GM21737 (cell line): ENCODE results near the gene CDC42BPB.

Experiments used
- ATAC-seq: cut with Tn5 transposase; IDR thresholded peaks from one replicate; pipeline ENCODE4 v1.9.1; 2021; ENCODE audit warnings: mild to moderate bottlenecking, moderate library complexity; ENCODE audit not compliant: unreplicated experiment

Gene CDC42BPB, protein sequence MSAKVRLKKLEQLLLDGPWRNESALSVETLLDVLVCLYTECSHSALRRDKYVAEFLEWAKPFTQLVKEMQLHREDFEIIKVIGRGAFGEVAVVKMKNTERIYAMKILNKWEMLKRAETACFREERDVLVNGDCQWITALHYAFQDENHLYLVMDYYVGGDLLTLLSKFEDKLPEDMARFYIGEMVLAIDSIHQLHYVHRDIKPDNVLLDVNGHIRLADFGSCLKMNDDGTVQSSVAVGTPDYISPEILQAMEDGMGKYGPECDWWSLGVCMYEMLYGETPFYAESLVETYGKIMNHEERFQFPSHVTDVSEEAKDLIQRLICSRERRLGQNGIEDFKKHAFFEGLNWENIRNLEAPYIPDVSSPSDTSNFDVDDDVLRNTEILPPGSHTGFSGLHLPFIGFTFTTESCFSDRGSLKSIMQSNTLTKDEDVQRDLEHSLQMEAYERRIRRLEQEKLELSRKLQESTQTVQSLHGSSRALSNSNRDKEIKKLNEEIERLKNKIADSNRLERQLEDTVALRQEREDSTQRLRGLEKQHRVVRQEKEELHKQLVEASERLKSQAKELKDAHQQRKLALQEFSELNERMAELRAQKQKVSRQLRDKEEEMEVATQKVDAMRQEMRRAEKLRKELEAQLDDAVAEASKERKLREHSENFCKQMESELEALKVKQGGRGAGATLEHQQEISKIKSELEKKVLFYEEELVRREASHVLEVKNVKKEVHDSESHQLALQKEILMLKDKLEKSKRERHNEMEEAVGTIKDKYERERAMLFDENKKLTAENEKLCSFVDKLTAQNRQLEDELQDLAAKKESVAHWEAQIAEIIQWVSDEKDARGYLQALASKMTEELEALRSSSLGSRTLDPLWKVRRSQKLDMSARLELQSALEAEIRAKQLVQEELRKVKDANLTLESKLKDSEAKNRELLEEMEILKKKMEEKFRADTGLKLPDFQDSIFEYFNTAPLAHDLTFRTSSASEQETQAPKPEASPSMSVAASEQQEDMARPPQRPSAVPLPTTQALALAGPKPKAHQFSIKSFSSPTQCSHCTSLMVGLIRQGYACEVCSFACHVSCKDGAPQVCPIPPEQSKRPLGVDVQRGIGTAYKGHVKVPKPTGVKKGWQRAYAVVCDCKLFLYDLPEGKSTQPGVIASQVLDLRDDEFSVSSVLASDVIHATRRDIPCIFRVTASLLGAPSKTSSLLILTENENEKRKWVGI (N-terminal part only)

DNA sequence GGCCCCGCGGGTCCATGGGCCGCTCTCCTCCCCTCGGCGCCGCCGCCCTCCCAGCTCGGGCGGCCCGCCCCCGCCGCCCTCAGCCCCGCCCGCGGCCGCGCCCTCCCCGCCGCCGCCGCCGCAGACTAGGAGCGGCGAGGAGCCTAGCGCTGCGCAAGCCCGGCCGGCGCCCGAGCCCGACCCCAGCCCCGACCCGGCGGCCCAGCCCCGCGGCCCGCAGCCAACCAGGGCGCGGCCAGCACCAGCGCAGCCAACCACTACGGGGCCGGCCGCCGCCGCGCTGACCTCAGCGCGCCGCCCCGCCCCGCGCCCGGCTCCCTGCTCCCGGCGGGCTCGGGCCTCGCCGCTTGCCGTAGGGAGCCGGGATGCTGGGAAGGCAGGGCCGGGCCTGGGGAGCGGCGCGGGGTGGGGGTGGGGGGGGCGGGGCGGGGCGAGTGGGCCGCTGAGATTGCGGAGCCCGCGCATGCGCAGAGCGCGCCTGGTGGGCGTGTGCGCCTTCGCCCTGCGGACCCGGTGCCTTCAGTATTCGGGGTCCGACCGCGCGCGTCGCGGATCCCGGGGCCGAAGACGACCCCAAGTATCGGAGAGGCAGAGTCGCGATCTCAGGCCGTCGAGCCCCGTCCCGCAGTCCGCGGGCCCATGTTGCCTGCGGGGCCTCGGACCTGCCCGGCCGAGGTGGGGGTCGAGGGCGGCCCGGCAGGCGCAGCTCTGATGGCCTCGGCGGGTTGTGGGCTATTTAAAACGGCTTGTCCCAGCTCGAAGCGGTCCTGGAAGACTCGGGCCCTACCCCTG, at the start of gene CDC42BPB:
Gene CDC42BPB, minus strand, starts transcription at position 178 of the 792 bp plus-strand sequence. CDS start 376 bp downstream, outside the sequence.
- ATAC-seq = peak; percentile 76

DNA sequence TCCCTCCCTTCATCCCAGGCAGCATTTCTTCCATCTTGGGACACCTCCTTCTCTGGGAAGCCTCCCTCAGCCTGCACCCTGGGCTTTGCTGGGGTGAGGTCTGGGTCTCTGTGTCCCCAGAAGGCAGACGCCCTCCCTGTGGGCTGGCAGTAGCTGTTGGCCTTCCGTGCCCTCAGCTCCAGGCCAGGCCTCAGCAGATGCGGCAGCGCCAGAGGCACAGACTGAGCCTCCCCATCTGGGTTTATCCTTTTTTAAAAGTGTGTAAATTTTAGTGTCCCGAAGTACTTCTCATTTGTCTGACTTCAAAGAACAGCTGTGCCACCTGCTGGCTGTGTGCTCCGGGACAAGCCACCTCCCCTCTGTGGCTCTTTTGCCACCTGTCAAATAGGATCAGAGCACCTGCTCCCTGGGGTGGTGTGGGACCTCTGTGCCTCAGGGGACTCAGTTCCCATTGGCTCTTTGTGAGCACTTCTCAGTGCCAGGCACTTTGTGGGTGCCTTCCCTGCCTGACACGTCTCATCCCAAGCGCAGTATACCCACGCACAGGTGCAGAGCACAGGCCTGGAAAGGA, 48.3 kb upstream of the CDC42BPB start:
- ATAC-seq = no peak

DNA sequence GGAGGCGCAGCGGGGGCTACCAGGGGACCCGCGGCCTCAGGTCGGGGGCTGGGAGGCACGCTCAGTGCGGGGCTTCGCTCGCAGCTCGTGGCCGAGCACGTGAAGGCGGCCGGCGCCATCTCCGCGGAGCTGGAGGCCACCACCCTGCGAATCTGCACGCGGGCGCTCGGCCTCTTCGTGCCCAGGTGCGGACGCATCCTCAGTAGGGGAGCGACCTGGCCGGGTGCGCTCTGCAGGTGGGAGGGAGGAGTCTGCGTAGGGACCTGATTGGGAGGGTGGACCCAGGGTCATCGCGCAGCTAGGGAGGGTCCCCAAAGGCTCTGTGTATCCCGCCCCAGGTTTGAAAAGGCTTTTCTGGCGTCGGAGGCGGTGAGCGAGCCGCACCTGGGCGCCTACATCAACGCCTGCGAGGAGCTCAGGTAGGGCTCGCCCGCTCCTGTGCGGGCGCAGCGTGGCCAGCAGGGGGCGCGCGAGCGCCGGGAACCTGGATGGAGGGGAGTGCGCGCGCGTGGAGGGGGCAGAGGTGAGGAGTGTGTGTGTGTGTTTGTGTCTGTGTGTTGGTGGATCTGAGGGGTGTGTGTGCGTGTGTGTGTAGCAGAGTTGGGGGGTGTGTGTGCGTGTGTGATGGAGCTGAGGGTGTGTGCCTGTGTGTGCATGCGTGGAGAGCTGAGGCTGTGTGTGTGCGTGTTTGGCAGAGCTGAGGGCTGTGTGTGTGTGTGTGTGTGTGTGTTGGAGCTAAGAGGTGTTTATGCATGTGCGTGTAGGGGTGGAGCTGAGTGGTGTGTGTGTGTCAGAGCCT, 47.5 kb upstream of the CDC42BPB start:
- ATAC-seq = no peak

DNA sequence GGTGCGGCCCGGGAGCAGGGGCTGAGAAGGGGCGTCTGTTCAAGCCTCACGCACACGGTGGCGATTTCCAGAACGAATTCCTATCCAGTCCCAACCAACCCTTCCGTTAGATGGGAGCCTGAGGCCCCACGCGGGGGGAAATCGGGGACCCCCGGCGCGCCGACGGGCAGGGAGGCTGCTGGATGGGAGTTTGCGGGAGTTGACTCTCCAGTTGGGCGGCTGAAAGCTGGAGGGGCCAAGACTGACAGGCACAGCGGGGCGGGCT, 47.0 kb upstream of the CDC42BPB start:
- no peak for ATAC-seq

DNA sequence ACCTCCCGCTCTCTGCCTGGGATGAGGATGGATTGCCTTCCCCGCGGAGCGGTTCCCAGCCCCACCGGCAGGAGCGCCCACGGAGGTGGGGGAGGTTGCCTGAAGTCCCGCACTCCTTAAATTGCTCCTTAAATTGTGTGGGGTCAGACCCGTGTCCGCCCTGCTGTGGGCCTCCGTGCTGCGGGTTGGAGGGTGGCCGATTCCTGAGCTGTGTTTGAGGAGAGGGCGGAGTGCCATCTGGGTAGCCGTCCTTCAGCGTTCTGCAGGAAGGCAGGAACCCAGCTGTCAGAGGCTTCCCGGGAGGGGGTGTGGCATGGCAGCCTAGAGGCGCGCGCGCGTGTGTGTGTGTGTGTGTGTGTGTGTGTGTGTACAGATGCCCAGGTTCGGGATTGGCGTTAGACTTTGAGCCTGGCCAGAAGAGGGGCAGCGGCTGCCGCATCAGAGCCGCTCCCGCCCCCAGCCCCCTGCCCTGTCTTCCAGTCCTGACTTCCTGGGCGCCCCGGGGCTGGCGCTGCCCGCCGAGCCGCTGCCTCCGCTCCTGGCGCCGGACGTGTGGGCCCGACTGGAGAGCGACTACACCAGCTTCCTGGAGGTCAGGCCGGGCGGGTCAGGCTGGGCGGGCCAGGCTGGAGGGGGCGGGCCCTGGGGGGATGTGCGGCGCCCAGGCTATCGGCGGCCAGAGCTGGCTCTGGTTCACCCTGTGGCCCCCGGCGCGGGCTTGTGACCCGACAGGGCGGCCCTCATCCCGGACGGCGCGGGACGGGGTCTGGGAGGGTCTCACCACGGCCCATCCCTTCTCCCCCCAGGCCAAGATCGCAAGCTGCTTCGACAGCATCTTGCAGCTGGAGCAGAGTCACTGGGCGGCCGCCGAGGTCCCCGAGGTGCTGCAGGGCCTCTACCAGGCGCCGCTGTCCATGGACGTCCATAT, 46.4 kb upstream of the CDC42BPB start:
- no peak for ATAC-seq

DNA sequence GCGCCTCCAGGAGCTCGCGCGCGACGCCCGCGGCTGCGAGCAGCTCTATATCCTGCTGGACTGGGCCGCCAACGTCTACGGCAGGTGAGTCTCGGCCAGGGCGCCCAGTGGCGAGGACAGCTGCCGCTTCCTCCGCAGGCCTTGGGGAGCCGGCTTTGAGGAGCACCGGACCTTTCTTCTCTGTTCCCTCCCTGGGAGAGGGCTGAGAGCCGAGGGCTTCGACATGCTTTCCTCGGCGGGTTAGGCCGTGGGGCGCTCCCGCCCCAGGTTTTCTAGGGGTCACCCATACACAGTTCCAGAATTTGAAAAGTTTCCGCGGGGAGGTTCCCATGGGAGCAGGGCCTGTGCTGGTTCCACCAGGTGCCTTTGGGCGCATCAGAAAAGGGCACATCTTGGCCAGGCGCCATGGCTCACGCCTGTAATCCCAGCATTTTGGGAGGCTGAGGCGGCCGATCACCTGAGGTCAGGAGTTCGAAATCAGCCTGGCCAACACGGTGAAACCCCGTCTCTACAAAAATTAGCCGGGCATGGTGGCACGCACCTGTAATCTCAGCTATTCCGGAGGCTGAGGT, 45.4 kb upstream of the CDC42BPB start:
- no peak for ATAC-seq

DNA sequence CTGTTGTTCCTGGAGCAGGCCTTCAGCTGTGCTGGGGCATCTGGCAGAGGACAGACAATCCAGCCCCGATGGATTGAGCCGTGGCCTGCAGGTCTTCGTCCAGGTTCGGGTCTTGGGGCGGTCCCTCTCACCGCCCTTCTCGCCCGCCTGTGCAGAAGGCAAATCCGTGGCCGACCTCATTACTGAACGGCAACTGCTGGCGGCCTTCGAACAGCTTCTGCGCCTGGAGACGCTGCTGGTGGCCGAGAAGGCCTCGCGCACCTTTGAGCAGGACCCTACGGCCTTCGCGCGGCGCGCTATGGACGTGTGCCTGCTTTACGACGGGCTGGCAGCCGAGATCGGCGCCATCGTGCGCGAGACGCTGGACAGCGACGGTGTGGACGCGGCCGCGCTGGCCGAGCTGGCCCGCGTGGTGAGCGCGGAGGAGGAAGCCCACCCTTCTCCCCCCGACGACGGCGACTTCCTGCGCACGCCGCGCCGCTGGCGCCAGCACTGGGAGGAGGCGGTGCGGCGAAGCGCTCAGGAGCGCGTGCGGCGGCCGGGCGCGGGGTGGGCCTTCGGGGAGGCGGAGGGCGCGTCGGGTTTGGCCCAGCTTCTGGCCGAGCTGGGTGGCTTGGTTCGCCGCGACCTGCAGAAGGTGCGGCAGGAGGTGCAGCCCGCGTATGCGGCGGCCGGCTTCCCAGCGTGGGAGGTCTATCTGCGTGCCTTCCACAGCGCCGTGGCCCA, 44.8 kb upstream of the CDC42BPB start:
- no peak for ATAC-seq

DNA sequence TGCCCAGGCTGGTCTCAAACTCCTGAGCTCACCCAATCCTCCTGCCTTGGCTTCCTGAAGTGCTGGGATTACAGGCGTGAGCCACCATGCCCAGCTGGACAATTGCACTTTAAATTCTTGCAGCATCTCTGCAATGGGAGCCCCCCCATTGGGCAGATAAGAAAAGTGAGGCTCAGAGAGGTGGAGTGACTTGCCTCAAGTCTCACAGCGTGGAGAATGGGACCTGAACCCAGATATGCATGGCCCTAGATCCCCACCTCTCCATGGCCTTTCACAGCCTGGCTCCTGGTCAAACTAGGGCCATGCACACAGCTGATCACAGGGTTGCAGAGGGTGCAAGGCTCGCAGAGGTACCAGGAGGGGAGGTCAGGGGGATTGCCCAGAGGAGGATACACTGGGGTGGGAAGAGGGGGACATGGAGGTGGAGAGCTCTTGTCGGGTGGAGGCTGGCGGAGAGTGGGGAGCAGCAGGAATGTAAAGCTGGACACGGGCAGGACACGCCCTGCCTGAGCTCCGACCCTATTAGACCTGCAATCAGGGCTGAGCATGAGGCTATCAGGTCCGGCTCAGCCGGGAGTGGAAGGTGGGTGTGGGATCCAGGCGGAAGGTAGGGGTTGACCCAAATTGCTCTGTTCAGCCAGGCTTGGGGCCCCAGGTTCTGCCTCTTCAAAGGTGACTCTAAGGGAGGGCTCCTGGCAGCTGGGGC, 44.1 kb upstream of the CDC42BPB start:
- ATAC-seq = no peak

DNA sequence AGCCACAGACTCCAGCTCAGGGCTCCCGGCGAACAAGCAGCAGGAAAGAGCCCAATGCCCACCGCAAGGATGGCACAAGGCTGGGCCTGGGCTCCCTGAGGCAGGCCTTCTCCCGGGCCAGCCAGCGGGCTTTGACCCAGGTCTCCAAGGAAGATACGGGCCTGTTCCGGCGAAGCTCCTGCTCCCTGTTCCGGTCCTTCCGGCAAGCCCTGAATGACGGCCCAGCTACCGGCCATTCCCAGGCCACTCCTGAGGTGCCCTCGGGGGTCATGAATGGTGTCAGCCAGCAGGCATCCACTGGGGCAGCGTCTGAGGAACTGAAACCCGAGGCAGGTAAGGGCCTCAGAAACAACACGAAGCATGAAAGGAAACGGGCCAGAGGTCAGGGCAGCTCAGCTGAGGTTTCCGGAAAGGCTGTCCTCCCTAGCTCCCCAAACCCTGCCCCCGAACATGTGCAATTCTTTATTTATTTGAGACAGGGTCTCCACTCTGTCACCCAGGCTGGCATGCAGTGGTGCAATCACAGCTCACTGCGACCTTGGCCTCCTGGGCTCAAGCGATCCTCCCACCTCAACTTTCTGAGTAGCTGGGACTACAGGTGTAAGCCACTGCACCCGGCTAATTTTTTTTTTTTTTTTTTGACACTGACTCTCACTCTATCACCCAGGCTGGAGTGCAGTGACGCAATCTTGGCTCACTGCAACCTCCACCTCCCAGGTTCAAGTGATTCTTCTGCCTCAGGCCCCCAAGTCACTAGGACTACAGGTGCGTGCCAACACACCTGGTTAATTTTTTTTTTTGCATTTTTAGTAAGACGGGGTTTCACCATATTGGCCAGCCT, 43.2 kb upstream of the CDC42BPB start:
- ATAC-seq = no peak

DNA sequence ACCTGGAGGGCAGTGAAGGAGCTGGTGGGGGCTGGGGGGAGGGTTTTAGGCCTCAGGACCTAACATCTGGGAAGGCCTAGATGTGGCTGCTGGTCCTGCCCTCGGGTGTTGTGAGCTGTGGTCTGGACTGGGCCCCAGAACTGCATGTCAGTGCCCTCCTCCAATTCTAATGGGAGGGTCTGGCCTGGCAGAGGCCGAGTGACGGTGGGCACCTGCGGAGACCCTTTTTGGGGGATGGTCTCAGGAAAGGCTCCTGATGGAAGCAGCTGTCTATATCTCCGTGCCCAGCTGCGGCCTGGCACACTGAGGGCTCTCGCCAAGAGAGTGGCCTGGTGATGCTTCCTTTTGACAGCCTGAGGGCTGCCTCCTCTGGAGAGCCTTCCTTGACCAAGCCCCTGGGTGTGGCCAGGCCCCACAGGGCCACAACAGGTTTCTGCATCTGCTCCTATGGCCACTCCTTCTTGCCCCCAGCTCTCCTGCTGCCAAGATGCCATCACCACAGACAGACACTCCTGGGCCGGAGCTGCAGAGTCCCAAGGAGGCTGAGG, 42.5 kb upstream of the CDC42BPB start:
- ATAC-seq = no peak

DNA sequence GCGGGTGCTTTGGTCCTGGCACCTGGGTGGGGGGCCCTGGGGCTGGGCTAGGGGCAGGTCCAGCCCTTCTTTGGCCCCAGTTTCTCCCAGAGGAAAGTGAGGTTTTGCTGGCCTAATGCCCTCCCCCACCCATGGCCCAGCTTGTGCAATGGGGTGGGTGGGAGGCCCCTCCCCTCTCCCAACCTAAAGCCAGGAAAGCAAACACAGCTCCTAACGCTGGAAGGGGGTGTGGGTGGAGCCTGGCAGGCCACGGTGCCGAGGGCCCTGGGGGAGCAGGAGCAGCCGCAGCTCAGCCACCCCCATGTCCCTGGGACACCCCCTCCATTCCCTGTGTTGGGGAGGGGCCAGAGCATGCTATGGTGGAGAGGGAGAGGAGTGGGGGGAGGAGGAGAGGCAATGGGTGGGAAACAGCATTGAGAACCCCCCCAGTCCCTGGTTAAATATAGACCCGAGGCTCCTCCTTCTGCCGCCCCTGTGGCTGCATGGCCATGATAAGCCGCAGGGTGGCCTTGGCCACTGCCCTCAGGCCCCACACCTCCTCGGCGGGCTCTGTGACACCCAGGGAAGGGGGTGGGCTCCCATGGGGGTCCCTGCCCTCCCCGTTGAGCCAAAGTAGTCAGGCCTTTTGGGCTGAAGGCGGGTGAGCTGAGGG, 41.9 kb upstream of the CDC42BPB start:
- no peak for ATAC-seq

DNA sequence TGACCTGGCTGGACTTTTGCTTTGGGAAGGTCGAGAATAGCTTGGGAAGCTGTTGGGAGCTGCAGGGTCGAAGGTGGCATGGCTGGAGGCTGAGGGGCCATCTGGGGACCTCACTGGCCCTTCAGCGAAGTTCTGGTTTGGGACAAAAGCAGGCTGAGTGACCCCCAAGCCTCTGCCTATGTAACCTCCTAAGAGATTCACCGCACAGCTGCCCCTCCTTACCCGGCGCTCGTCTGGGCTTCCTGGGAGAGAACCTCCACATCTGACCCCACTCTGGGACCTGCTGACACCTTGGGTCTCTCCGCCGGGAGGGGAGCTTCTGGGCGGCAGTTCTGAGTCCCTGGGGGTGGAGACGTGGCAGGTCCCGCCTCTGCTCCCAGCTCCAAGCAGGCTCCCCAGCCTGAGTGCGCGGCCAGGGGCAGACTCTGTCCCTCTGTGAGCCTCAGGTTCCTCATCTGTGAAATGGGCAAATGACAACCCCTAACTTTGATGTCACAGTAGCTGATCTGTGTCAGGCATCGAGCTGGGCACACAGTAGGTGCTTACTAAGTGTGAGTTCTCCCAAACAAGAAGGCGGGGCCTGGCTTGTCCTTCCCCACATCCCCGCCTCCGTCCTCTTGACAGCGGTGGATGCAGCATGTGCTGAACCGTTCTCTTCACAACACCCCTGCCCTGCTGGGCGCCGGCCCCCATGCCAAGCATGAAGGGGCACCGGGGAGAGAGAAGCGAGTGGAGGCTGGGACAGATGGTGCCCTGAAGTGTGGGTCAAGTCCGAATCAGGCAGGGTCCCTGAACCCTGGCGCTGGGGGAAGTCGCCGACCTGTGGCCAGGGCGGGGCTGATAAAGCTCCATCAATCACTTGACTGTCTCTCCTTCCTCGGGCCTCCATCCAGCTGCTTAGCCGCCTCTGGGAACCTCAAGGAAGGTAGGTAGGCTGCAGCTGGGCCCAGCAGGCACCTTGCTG, 40.9 kb upstream of the CDC42BPB start:
- no peak for ATAC-seq

DNA sequence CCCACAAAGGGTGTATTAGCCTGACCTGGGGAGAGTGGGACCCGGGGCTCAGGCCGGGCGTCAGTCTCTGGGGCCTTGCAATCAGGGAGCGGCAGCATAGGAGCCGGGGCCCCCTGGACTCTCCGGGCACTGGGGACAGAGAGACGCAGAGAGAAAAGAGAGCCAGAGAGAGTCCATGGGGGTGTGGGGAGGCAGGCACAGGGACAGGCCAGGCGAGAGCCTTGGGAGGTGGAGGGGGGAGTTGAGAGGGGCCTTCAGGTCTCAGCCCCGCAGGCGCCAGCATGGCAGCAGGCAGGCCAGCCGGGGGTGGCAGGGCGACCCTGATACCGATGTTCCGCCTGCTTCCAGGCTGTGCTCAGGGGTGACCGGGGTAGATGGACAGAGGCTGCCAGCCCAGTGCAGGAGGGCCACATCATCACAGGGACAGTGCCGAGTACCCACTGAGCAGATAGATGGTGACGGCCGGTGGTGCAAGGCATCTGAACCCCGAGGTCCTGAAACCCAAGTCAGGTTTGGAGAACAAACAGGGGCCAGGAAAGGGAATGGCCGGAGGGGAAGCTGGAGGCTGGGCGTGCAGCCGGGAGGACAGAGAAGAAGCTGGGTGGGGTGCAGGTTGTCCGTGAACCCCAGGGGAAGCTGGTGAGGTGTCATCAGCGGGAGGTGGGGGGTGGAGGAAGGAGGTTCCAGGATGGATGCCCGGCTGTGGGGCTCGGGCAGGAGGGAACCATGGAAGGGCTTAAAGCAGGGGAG, 40.1 kb upstream of the CDC42BPB start:
- no peak for ATAC-seq
